ACC112 (cell line): ENCODE measurements around the gene TAPT1.
A peak's percentile ranks its signal among the peaks of the same experiment; 100 is the strongest.
"Not testable (repeated sequence)": the region's sequence is repeated elsewhere in the genome, so short reads cannot be mapped to it uniquely, and the experiment has no call there.

Experiments used
- H2AFZ ChIP-seq: fragments of 200-600 bp; sonication (generic); one replicate; pipeline ENCODE4 v1.6.0; 2017; ENCODE audit warnings: antibody characterized with exemption, low read length; ENCODE audit not compliant: unreplicated experiment
- H3K27ac ChIP-seq: fragments of 200-600 bp; sonication (generic); 2 replicates; pipeline ENCODE4 v1.5.1; 2014; ENCODE audit warnings: low read depth, mild to moderate bottlenecking, antibody characterized with exemption, low read length, moderate library complexity
- H3K27me3 ChIP-seq: fragments of 200-600 bp; sonication (generic); 2 replicates; pipeline ENCODE4 v1.6.1; 2014; ENCODE audit warnings: mild to moderate bottlenecking, antibody characterized with exemption, low read length, moderate library complexity, mixed read lengths; ENCODE audit not compliant: insufficient read depth
- H3K36me3 ChIP-seq: fragments of 200-600 bp; sonication (generic); 2 replicates; pipeline ENCODE4 v1.6.1; 2016; ENCODE audit warnings: mild to moderate bottlenecking, antibody characterized with exemption, low read length, moderate library complexity, mixed read lengths; ENCODE audit not compliant: insufficient read depth
- H3K4me1 ChIP-seq: fragments of 200-600 bp; sonication (generic); one replicate; pipeline ENCODE4 v1.6.1; 2016; ENCODE audit warnings: low read length, mixed read lengths; ENCODE audit not compliant: insufficient read depth, unreplicated experiment, control insufficient read depth
- H3K4me3 ChIP-seq: fragments of 200-600 bp; sonication (generic); 2 replicates; pipeline ENCODE4 v1.5.1; 2014; ENCODE audit warnings: mild to moderate bottlenecking, low read depth, low read length
- H3K79me2 ChIP-seq: fragments of 200-600 bp; sonication (generic); one replicate; pipeline ENCODE4 v1.6.0; 2016; ENCODE audit warnings: low read length; ENCODE audit not compliant: control insufficient read depth, unreplicated experiment, insufficient read depth

TAPT1 gene

GRCh38 chr4:16225863-16226815, at the start of gene TAPT1:
TSS of gene TAPT1 (minus strand) at chr4:16226471. CDS start at chr4:16226457, 14 bp downstream.
- Histone ChIP-seq H2AFZ (peak within 1 kb of the TSS; percentile 92), H3K79me2 (peaks cover 59% of the 10 kb centered on the region), H3K4me3 (peak within 1 kb of the TSS; percentile 79)

GRCh38 chr4:16271411-16271810, 45.1 kb upstream of the TAPT1 start:
- Histone ChIP-seq H3K27ac (no peak overlapping the region), H3K27me3 (no peaks in the 10 kb centered on the region), H3K36me3 (no peaks in the 10 kb centered on the region), H3K4me1 (peaks cover 24% of the 10 kb centered on the region), H3K79me2 (no peaks in the 10 kb centered on the region), H3K4me3 (no peak overlapping the region), H2AFZ (no peak overlapping the region)

More at GRCh38 chr4:16225863-16226815, at the start of gene TAPT1:
- no peaks in the 10 kb centered on the region for H3K36me3 ChIP-seq
- no peaks in the 10 kb centered on the region for H3K27me3 ChIP-seq
- peak within 1 kb of the TSS; percentile 68 for H3K27ac ChIP-seq
- peaks cover 27% of the 10 kb centered on the region for H3K4me1 ChIP-seq

GRCh38 chr4:16270454-16271328, 44.4 kb upstream of the TAPT1 start:
- Histone ChIP-seq H3K4me1 (peaks cover 24% of the 10 kb centered on the region), H3K27ac (peak overlapping the region; percentile 87), H3K36me3 (no peaks in the 10 kb centered on the region), H3K4me3 (peak overlapping the region; percentile 26), H2AFZ (peak overlapping the region; percentile 92), H3K27me3 (no peaks in the 10 kb centered on the region), H3K79me2 (no peaks in the 10 kb centered on the region)

GRCh38 chr4:16269742-16270453, 43.6 kb upstream of the TAPT1 start:
- not testable (repeated sequence) for H3K79me2 ChIP-seq, H3K36me3 ChIP-seq, H3K27me3 ChIP-seq
- H2AFZ ChIP-seq: peak overlapping the region; percentile 92
- H3K4me3 ChIP-seq: peak overlapping the region; percentile 26
- H3K27ac ChIP-seq: peak overlapping the region; percentile 87
- H3K4me1 ChIP-seq: peaks cover 24% of the 10 kb centered on the region

- peaks cover 29% of the 10 kb centered on the region for H3K4me1 ChIP-seq
- H3K27ac ChIP-seq: peak overlapping the region; percentile 87
- H2AFZ ChIP-seq: no peak overlapping the region
- H3K36me3 ChIP-seq: no peaks in the 10 kb centered on the region
- no peaks in the 10 kb centered on the region for H3K27me3 ChIP-seq
- H3K4me3 ChIP-seq: no peak overlapping the region
- H3K79me2 ChIP-seq: no peaks in the 10 kb centered on the region
These were observed 43.0 kb upstream of the TAPT1 start for GRCh38 chr4:16269240-16269639.

GRCh38 chr4:16268290-16268689, 42.0 kb upstream of the TAPT1 start:
- Histone ChIP-seq H3K27ac (no peak overlapping the region), H3K36me3 (no peaks in the 10 kb centered on the region), H3K4me1 (peaks cover 29% of the 10 kb centered on the region), H2AFZ (no peak overlapping the region), H3K79me2 (no peaks in the 10 kb centered on the region), H3K4me3 (no peak overlapping the region), H3K27me3 (no peaks in the 10 kb centered on the region)

GRCh38 chr4:16267639-16268038, 41.4 kb upstream of the TAPT1 start:
- Histone ChIP-seq H3K27ac (no peak overlapping the region), H3K27me3 (no peaks in the 10 kb centered on the region), H3K4me3 (no peak overlapping the region), H3K36me3 (no peaks in the 10 kb centered on the region), H3K4me1 (peaks cover 29% of the 10 kb centered on the region), H2AFZ (no peak overlapping the region), H3K79me2 (no peaks in the 10 kb centered on the region)

- no peaks in the 10 kb centered on the region for H3K27me3 ChIP-seq
- no peak overlapping the region for H2AFZ ChIP-seq
- H3K27ac ChIP-seq: no peak overlapping the region
- peaks cover 26% of the 10 kb centered on the region for H3K4me1 ChIP-seq
- H3K4me3 ChIP-seq: no peak overlapping the region
- H3K79me2 ChIP-seq: no peaks in the 10 kb centered on the region
- H3K36me3 ChIP-seq: no peaks in the 10 kb centered on the region
These were observed 39.5 kb upstream of the TAPT1 start for GRCh38 chr4:16265820-16266219.

- Histone ChIP-seq H2AFZ (peak overlapping the region; percentile 36), H3K79me2 (no peaks in the 10 kb centered on the region), H3K4me3 (no peak overlapping the region), H3K4me1 (peaks cover 19% of the 10 kb centered on the region), H3K36me3 (no peaks in the 10 kb centered on the region), H3K27me3 (no peaks in the 10 kb centered on the region), H3K27ac (no peak overlapping the region)
These were observed 38.5 kb upstream of the TAPT1 start for GRCh38 chr4:16264798-16265197.

- Histone ChIP-seq H3K4me3 (no peak overlapping the region), H3K27me3 (no peaks in the 10 kb centered on the region), H2AFZ (no peak overlapping the region)
These were observed 36.8 kb upstream of the TAPT1 start for GRCh38 chr4:16263056-16263455.

More at GRCh38 chr4:16263056-16263455, 36.8 kb upstream of the TAPT1 start:
- Histone ChIP-seq H3K4me1 (peaks cover 11% of the 10 kb centered on the region), H3K79me2 (no peaks in the 10 kb centered on the region), H3K36me3 (no peaks in the 10 kb centered on the region), H3K27ac (no peak overlapping the region)
